A549 (cell line): ENCODE measurements around the gene NLRC5.

Experiments used
- CEBPB ChIP-seq, 2 experiments: fragments of >200 bp in 1 of 2; sonication (Bioruptor Twin) in 1 of 2; formaldehyde crosslinking in 1 of 2; IDR thresholded peaks; 2 replicates each; pipeline ENCODE4 v1.6.1; 2012 to 2016
- CTCF ChIP-seq: fragments of >200 bp; sonication (Bioruptor Twin); formaldehyde crosslinking; IDR thresholded peaks from 3 replicates; pipeline ENCODE4 v1.5.1; 2016
- EP300 ChIP-seq, 2 experiments: fragments of >200 bp; sonication (Bioruptor Twin); formaldehyde crosslinking; IDR thresholded peaks; 2 replicates in 1 of 2; 3 replicates in 1 of 2; pipeline ENCODE4 v1.6.1; 2016 to 2017
- JUN ChIP-seq, 2 experiments: fragments of >200 bp; sonication (Bioruptor Twin); formaldehyde crosslinking; IDR thresholded peaks; 2 replicates in 1 of 2; 3 replicates in 1 of 2; pipeline ENCODE4 v1.6.1; 2016 to 2017
- MAFK ChIP-seq: fragments of 450-650 bp; IDR thresholded peaks from 2 replicates; pipeline ENCODE4 v1.6.1; 2014; ENCODE audit not compliant: partially characterized antibody
- MAX ChIP-seq: IDR thresholded peaks from 2 replicates; pipeline ENCODE4 v1.6.1; 2012
- POLR2A ChIP-seq: IDR thresholded peaks from 2 replicates; pipeline ENCODE4 v1.6.1; 2012; ENCODE audit warnings: mild to moderate bottlenecking, low read length
- RCOR1 ChIP-seq: fragments of 150-350 bp; IDR thresholded peaks from 2 replicates; pipeline ENCODE4 v1.6.1; 2014; ENCODE audit warnings: antibody characterized with exemption, low read length, low read depth
- TP53 ChIP-seq: fragments of 250-450 bp; sonication (Bioruptor Pico); IDR thresholded peaks from 2 replicates; pipeline ENCODE4 v1.5.0; 2021; ENCODE audit warnings: mild to moderate bottlenecking, moderate library complexity
- USF2 ChIP-seq: fragments of 450-650 bp; IDR thresholded peaks from 2 replicates; pipeline ENCODE4 v1.6.1; 2014; ENCODE audit warnings: antibody characterized with exemption

GRCh38 chr16:57072616-57073275, 83.4 kb downstream of the NLRC5 start:
- TF ChIP-seq CTCF (no peak), MAFK (no peak), TP53 (no peak), RCOR1 (no peak), USF2 (no peak), POLR2A (no peak), CEBPB (IDR thresholded peaks at IDR 0.05) (no peak), JUN (IDR thresholded peaks at IDR 0.05) (no peak), MAX (no peak), EP300 (IDR thresholded peaks at IDR 0.05) (no peak)
